Cardiac muscle cell (in vitro differentiated cells and primary cell): ENCODE measurements around the gene CHEK1. TPM values are rescaled to one million over a fixed set of nuclear protein-coding genes. Genes with fewer than 3 reads are reported as not detected.

Experiments used
- DNase-seq, 2 donors: peaks; one replicate each; pipeline versions ENCODE4 v3.0.0 to v3.0.0-alpha.2; 2010 to 2017; ENCODE audit warnings: low read depth in 1 of 2, low spot score in 1 of 2
- H3K27ac ChIP-seq: fragments of 200-600 bp; sonication (generic); 2 replicates; pipeline ENCODE4 v1.5.1; 2016
- H3K27me3 ChIP-seq: fragments of 200-600 bp; sonication (generic); 2 replicates; pipeline ENCODE4 v1.6.0; 2016; ENCODE audit warnings: control low read depth
- H3K36me3 ChIP-seq: fragments of 200-600 bp; sonication (generic); 2 replicates; pipeline ENCODE4 v1.5.1; 2016; ENCODE audit warnings: control low read depth
- H3K4me1 ChIP-seq: fragments of 200-600 bp; sonication (generic); 2 replicates; pipeline ENCODE4 v1.8.1; 2017; ENCODE audit warnings: low read depth, mild to moderate bottlenecking, mixed run types
- H3K4me3 ChIP-seq: fragments of 200-600 bp; sonication (generic); 2 replicates; pipeline ENCODE4 v1.5.1; 2016; ENCODE audit warnings: mild to moderate bottlenecking
- H3K9me3 ChIP-seq: fragments of 200-600 bp; sonication (generic); 2 replicates; pipeline ENCODE4 v1.5.1; 2017; ENCODE audit warnings: low read depth, mild to moderate bottlenecking, control low read depth
- polyA plus RNA-seq: library from polyadenylated mRNA; unstranded; fragments of >200 nt; fragmentation: Nextera tagmentation; extraction: Ambion mirVana; gene quantifications from 2 replicates; pipeline ENCODE4 v1.2.1, GENCODE V29; 2016
- total RNA-seq: library from RNA; depleted of rRNA; stranded (reverse); fragments of >200 nt; gene quantifications from 2 replicates; pipeline ENCODE4 v1.2.3, GENCODE V29; 2016
- TF ChIP-seq, protein P1 (sequence below): IDR thresholded peaks from 2 replicates; pipeline ENCODE4 v1.5.1; 2012; ENCODE audit warnings: low read depth, mild to moderate bottlenecking, low read length

CHEK1 gene
- total and polyA plus RNA-seq, 2 experiments from 2014 or later, result 11.4 to 12.6 TPM

- Histone ChIP-seq H3K27me3 (no peaks in the 10 kb centered on the region), H3K36me3 (peaks cover 91% of the 10 kb centered on the region), H3K4me1 (no peaks in the 10 kb centered on the region), H3K9me3 (no peaks in the 10 kb centered on the region), H3K27ac (no peak overlapping the region), H3K4me3 (no peak overlapping the region)
- DNase-seq, result no peak
- TF ChIP-seq, protein P1, sequence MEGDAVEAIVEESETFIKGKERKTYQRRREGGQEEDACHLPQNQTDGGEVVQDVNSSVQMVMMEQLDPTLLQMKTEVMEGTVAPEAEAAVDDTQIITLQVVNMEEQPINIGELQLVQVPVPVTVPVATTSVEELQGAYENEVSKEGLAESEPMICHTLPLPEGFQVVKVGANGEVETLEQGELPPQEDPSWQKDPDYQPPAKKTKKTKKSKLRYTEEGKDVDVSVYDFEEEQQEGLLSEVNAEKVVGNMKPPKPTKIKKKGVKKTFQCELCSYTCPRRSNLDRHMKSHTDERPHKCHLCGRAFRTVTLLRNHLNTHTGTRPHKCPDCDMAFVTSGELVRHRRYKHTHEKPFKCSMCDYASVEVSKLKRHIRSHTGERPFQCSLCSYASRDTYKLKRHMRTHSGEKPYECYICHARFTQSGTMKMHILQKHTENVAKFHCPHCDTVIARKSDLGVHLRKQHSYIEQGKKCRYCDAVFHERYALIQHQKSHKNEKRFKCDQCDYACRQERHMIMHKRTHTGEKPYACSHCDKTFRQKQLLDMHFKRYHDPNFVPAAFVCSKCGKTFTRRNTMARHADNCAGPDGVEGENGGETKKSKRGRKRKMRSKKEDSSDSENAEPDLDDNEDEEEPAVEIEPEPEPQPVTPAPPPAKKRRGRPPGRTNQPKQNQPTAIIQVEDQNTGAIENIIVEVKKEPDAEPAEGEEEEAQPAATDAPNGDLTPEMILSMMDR, result no peak
These were observed 15.4 kb upstream of the CHEK1 start for GRCh38 chr11:125609545-125609944.

DNA sequence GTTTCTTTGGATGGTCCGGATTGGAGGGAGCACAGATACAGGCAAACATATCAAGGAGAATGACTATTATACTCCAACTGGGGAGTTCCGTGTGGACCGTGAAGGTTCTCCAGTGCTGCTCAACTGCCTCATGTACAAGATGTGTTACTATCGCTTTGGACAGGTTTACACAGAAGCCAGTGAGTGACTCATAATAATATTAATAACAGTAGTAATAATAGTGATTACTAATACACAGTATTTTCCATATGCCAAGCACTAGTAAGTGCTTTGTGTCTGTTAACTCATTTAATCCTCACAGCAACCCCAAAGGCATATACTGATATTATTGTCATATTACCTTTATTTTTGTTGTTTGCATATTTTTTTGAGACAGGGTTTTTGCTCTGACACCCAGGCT is 6.6 kb upstream of the CHEK1 start:
- Histone ChIP-seq H3K36me3 (peaks cover 77% of the 10 kb centered on the region), H3K9me3 (no peaks in the 10 kb centered on the region)
- TF ChIP-seq, protein P1, result no peak

GRCh38 chr11:125621995-125622394 is 3.0 kb upstream of the CHEK1 start:
- Histone ChIP-seq H3K4me3 (no peak overlapping the region), H3K9me3 (no peaks in the 10 kb centered on the region), H3K27ac (no peak overlapping the region), H3K4me1 (peaks cover 5% of the 10 kb centered on the region), H3K27me3 (no peaks in the 10 kb centered on the region), H3K36me3 (peaks cover 50% of the 10 kb centered on the region)
- peak in 1 of 2 donors; percentile 59 for DNase-seq
- TF ChIP-seq, protein P1, result no peak

More for the DNA sequence above, 6.6 kb upstream of the CHEK1 start:
- H3K27ac ChIP-seq, result no peak overlapping the region
- H3K27me3 ChIP-seq, result no peaks in the 10 kb centered on the region
- no peak overlapping the region for H3K4me3 ChIP-seq
- no peaks in the 10 kb centered on the region for H3K4me1 ChIP-seq
- no peak for DNase-seq

GRCh38 chr11:125623064-125623463 is 1.9 kb upstream of the CHEK1 start:
- H3K4me3 ChIP-seq, result no peak overlapping the region
- H3K9me3 ChIP-seq, result no peaks in the 10 kb centered on the region
- H3K36me3 ChIP-seq, result peaks cover 39% of the 10 kb centered on the region
- TF ChIP-seq, protein P1, result no peak
- H3K27me3 ChIP-seq, result no peaks in the 10 kb centered on the region
- H3K4me1 ChIP-seq, result peaks cover 5% of the 10 kb centered on the region
- no peak overlapping the region for H3K27ac ChIP-seq
- no peak for DNase-seq

GRCh38 chr11:125625225-125625629 is 264 bp downstream of the CHEK1 start:
- TF ChIP-seq, protein P1, result no peak

More at GRCh38 chr11:125625225-125625629, 264 bp downstream of the CHEK1 start:
- Histone ChIP-seq H3K4me1 (peaks cover 5% of the 10 kb centered on the region), H3K27me3 (no peaks in the 10 kb centered on the region), H3K9me3 (no peaks in the 10 kb centered on the region), H3K27ac (peak overlapping the region; percentile 89), H3K4me3 (peak overlapping the region; percentile 55), H3K36me3 (peaks cover 18% of the 10 kb centered on the region)
- no peak for DNase-seq
